ENCODE measurements around the gene MSLN.

The MSLN gene

DNA sequence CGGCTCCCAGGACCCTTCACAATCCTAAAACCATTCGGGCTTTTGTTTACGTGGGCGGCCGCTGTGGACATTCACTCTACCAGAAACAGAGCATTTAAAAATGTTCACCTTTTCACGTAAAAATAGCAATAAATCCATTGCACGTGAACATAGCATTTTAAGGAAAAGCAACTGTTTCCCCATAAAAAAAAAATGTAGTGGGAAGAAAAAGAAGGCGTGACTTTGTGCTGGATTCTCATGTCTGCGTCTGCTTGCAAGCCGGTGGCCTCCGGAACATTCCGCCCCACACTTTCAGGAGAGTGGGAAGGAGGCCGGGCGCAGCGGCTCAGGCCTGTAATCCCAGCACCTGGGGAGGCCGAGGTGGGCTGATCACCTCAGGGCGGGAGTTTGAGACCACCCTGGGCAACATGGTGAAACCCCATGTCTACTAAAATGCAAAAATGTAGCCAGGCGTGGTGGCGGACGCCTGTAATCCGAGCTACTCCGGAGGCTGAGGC, 53.4 kb downstream of the MSLN start:
- DNase-seq = no peak

- no peak for DNase-seq
Measured at GRCh38 chr16:814974-815373, 54.4 kb downstream of the MSLN start.

DNA sequence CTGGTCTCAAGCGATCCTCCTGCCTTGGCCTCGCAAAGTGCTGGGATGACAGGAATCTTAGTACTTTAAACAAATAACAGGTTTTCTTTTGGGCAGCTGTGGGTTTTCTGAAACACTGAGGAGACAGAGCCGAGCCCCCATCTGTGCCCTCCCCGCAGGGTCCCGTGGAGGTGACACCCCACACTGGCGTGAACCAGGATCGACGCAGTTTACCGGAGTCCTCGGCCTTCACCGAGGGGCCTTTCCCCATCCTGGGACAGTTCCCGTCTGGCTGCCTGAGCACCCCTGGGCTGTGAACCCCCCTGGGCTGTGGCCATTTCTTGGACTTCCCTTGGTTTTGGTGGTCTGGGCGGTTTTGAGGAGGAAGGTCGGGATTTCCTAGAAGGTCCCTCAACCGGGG, 55.3 kb downstream of the MSLN start:
- no peak for DNase-seq

- DNase-seq = no peak
Measured at GRCh38 chr16:817001-817906, 56.7 kb downstream of the MSLN start.

- DNase-seq = no peak
Measured at GRCh38 chr16:818132-818531, 57.6 kb downstream of the MSLN start.
